WTC11 (cell line): ENCODE measurements around the gene LBX2. TPM values are rescaled to one million over a fixed set of nuclear protein-coding genes. Genes with fewer than 3 reads are reported as not detected.

Source experiments
- ATAC-seq: fragments of 200-7000 bp; cut with Tn5 transposase; 2 replicates; pipeline ENCODE4 v1.10.0; 2021; ENCODE audit warnings: mild to moderate bottlenecking, moderate library complexity
- CTCF ChIA-PET: fragments of 300-600 bp; sonication (Branson Sonifier 250); formaldehyde crosslinking; loops from one replicate; lab custom pipeline; 2021; ENCODE audit warnings: antibody characterized with exemption; lab: Charles Lee
- POLR2A ChIA-PET: fragments of 350-600 bp; sonication (Branson Sonifier 250); formaldehyde crosslinking; loops from one replicate; lab custom pipeline; 2021; ENCODE audit warnings: antibody characterized with exemption; lab: Charles Lee
- DNase-seq: peaks from one replicate; pipeline ENCODE4 v3.0.0; 2021; ENCODE audit warnings: low spot score
- H3K27ac Mint-ChIP-seq: 2 replicates; pipeline ENCODE4 v1.8.0; 2021; ENCODE audit warnings: mixed read lengths
- H3K27me3 Mint-ChIP-seq: 2 replicates; pipeline ENCODE4 v1.8.0; 2021; ENCODE audit warnings: low read depth, mild to moderate bottlenecking, moderate library complexity, mixed read lengths
- H3K36me3 Mint-ChIP-seq: 2 replicates; pipeline ENCODE4 v1.8.0; 2021; ENCODE audit warnings: mixed read lengths
- H3K4me1 Mint-ChIP-seq: 2 replicates; pipeline ENCODE4 v1.8.0; 2022; ENCODE audit warnings: mixed read lengths
- H3K4me3 Mint-ChIP-seq: 2 replicates; pipeline ENCODE4 v1.8.0; 2021; ENCODE audit warnings: mild to moderate bottlenecking, moderate library complexity, mixed read lengths
- H3K9me3 Mint-ChIP-seq: 2 replicates; pipeline ENCODE4 v1.8.0; 2021; ENCODE audit warnings: mixed read lengths
- CBFB ChIP-seq: sonication (generic); formaldehyde crosslinking; IDR thresholded peaks from 2 replicates; pipeline ENCODE4 v1.8.1; 2022; ENCODE audit warnings: mild to moderate bottlenecking, low read depth, missing genetic modification reagents
- CREB1 ChIP-seq: sonication (generic); formaldehyde crosslinking; IDR thresholded peaks from 2 replicates; pipeline ENCODE4 v1.8.0; 2023; ENCODE audit warnings: mild to moderate bottlenecking, missing genetic modification reagents
- ETV6 ChIP-seq: sonication (generic); formaldehyde crosslinking; IDR thresholded peaks from 2 replicates; pipeline ENCODE4 v1.8.1; 2022; ENCODE audit warnings: mild to moderate bottlenecking, missing genetic modification reagents
- FOXJ3 ChIP-seq: sonication (generic); formaldehyde crosslinking; IDR thresholded peaks from 2 replicates; pipeline ENCODE4 v1.9.0; 2021; ENCODE audit warnings: missing genetic modification reagents, mild to moderate bottlenecking, borderline replicate concordance
- GABPB1 ChIP-seq: sonication (generic); formaldehyde crosslinking; IDR thresholded peaks from 2 replicates; pipeline ENCODE4 v1.8.1; 2023; ENCODE audit warnings: mild to moderate bottlenecking, missing genetic modification reagents
- KAT7 ChIP-seq: sonication (generic); formaldehyde crosslinking; IDR thresholded peaks from 2 replicates; pipeline ENCODE4 v1.8.1; 2023; ENCODE audit warnings: missing genetic modification reagents, mild to moderate bottlenecking, borderline replicate concordance
- NFATC4 ChIP-seq: fragments of 250-450 bp; sonication (Bioruptor Pico); IDR thresholded peaks from 2 replicates; pipeline ENCODE4 v1.9.0; 2021; ENCODE audit warnings: mild to moderate bottlenecking
- NFYB ChIP-seq: sonication (generic); formaldehyde crosslinking; conservative IDR thresholded peaks from 2 replicates; pipeline ENCODE4 v1.8.0; 2022; ENCODE audit warnings: low read depth, missing genetic modification reagents
- RORB ChIP-seq: fragments of 250-450 bp; sonication (Bioruptor Pico); IDR thresholded peaks from 2 replicates; pipeline ENCODE4 v1.9.0; 2021; ENCODE audit warnings: mild to moderate bottlenecking
- TP53 ChIP-seq: sonication (generic); formaldehyde crosslinking; IDR thresholded peaks from 2 replicates; pipeline ENCODE4 v1.8.1; 2023; ENCODE audit warnings: mild to moderate bottlenecking, missing genetic modification reagents
- ZNF396 ChIP-seq: fragments of 250-450 bp; sonication (Bioruptor Pico); IDR thresholded peaks from 2 replicates; pipeline ENCODE4 v1.8.0; 2021; ENCODE audit warnings: mild to moderate bottlenecking, moderate library complexity, borderline replicate concordance
- total RNA-seq: library from RNA; stranded (reverse); gene quantifications from 3 replicates; pipeline ENCODE4 v1.2.3, GENCODE V29; 2021
- TF ChIP-seq, protein P1 (sequence below): sonication (generic); formaldehyde crosslinking; IDR thresholded peaks from 2 replicates; pipeline ENCODE4 v1.8.1; 2022; ENCODE audit warnings: missing genetic modification reagents, borderline replicate concordance
- TF ChIP-seq, protein P2 (sequence below): fragments of 250-450 bp; sonication (Bioruptor Pico); conservative IDR thresholded peaks from 2 replicates; pipeline ENCODE4 v1.9.0; 2021; ENCODE audit warnings: mild to moderate bottlenecking
- TF ChIP-seq, protein P3 (sequence below): fragments of 250-450 bp; sonication (Bioruptor Pico); IDR thresholded peaks from 2 replicates; pipeline ENCODE4 v1.8.0; 2021; ENCODE audit warnings: mild to moderate bottlenecking
- TF ChIP-seq, protein P4 (sequence below): sonication (generic); formaldehyde crosslinking; IDR thresholded peaks from 2 replicates; pipeline ENCODE4 v1.8.1; 2022; ENCODE audit warnings: low read depth, mild to moderate bottlenecking, moderate library complexity, missing genetic modification reagents, borderline replicate concordance
- TF ChIP-seq, protein P5 (sequence below): fragments of 250-450 bp; sonication (Bioruptor Pico); IDR thresholded peaks from 2 replicates; pipeline ENCODE4 v1.9.0; 2021; ENCODE audit warnings: mild to moderate bottlenecking
- TF ChIP-seq, protein P6 (sequence below): sonication (generic); formaldehyde crosslinking; IDR thresholded peaks from 2 replicates; pipeline ENCODE4 v1.8.1; 2023; ENCODE audit warnings: mild to moderate bottlenecking, missing genetic modification reagents, moderate library complexity
- TF ChIP-seq, protein P7 (sequence below): sonication (generic); formaldehyde crosslinking; IDR thresholded peaks from 2 replicates; pipeline ENCODE4 v1.8.1; 2023; ENCODE audit warnings: mild to moderate bottlenecking, missing genetic modification reagents, borderline replicate concordance

LBX2 gene
- total RNA-seq, 1 experiment from 2014 or later, result 1.0 TPM

DNA sequence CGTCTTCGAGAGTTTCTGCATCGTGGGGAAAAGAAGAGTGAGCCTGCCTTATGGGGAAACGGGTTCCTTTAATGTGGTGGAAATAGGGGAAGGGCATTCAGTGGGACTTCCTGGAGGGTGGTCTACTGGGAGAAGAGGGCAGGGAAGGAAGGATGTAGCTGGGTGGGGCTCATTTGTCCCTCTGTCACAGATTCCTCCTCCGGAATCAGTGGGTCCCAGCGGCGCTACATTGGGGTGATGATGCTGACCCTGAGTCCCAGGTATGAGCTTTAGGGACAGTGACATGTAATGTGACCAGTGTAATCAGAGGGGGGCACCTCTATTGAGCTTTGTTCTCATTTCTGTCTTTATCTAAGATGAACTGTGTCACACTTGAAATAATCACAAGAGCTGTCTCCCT lies 32.3 kb upstream of the LBX2 start:
- no peak overlapping the region for H3K27ac Mint-ChIP-seq

More for the DNA sequence above, 32.3 kb upstream of the LBX2 start:
- H3K36me3 Mint-ChIP-seq, result peaks cover 32% of the 10 kb centered on the region
- no peak overlapping the region for H3K4me3 Mint-ChIP-seq
- TF ChIP-seq CREB1 (CRISPR knock-in tag), result no peak
- TF ChIP-seq KAT7 (CRISPR knock-in tag), result no peak
- TF ChIP-seq ZNF396, result no peak
- TF ChIP-seq, protein P1, sequence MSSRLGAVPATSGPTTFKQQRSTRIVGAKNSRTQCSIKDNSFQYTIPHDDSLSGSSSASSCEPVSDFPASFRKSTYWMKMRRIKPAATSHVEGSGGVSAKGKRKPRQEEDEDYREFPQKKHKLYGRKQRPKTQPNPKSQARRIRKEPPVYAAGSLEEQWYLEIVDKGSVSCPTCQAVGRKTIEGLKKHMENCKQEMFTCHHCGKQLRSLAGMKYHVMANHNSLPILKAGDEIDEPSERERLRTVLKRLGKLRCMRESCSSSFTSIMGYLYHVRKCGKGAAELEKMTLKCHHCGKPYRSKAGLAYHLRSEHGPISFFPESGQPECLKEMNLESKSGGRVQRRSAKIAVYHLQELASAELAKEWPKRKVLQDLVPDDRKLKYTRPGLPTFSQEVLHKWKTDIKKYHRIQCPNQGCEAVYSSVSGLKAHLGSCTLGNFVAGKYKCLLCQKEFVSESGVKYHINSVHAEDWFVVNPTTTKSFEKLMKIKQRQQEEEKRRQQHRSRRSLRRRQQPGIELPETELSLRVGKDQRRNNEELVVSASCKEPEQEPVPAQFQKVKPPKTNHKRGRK, result no peak
- TF ChIP-seq, protein P2, sequence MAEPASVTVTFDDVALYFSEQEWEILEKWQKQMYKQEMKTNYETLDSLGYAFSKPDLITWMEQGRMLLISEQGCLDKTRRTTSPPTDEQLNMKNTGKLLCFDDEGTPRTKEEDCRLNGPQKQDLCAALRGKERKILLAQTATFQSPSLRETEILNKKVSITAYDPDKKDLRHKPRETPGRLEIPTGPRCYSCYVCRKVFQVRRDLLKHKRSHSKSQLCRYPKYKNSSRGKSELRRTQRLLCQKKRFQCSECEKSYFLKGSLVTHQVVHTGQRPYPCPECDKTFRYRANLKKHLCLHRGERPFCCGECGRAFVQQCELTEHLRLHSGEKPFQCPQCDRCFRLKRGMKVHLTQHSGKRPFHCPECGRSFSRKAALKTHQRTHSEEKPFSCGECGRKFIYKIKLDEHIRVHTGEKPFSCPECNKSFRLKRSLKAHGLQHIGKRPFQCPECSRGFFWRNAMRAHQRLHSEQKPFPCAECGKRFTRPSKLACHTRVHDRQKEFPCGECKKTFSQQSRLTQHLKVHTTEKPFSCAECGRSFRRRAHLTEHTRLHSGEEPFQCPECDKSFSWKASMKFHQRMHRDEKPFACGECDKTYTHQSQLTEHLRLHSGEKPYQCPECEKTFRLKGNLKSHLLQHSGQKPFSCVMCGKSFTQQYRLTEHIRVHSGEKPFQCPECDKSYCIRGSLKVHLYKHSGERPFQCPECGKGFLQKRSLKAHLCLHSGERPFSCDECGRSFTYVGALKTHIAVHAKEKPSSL (CRISPR knock-in tag), result no peak
- TF ChIP-seq FOXJ3 (CRISPR knock-in tag), result no peak
- no peak for TF ChIP-seq ETV6 (CRISPR knock-in tag)
- TF ChIP-seq, protein P3, sequence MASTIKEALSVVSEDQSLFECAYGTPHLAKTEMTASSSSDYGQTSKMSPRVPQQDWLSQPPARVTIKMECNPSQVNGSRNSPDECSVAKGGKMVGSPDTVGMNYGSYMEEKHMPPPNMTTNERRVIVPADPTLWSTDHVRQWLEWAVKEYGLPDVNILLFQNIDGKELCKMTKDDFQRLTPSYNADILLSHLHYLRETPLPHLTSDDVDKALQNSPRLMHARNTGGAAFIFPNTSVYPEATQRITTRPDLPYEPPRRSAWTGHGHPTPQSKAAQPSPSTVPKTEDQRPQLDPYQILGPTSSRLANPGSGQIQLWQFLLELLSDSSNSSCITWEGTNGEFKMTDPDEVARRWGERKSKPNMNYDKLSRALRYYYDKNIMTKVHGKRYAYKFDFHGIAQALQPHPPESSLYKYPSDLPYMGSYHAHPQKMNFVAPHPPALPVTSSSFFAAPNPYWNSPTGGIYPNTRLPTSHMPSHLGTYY (CRISPR knock-in tag), result no peak
- TF ChIP-seq RORB (CRISPR knock-in tag), result no peak
- TF ChIP-seq, protein P4, sequence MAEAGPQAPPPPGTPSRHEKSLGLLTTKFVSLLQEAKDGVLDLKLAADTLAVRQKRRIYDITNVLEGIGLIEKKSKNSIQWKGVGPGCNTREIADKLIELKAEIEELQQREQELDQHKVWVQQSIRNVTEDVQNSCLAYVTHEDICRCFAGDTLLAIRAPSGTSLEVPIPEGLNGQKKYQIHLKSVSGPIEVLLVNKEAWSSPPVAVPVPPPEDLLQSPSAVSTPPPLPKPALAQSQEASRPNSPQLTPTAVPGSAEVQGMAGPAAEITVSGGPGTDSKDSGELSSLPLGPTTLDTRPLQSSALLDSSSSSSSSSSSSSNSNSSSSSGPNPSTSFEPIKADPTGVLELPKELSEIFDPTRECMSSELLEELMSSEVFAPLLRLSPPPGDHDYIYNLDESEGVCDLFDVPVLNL (CRISPR knock-in tag), result no peak
- no peak for TF ChIP-seq NFATC4 (CRISPR knock-in tag)
- no peak for TF ChIP-seq GABPB1
- TF ChIP-seq CBFB (CRISPR knock-in tag), result no peak
- TF ChIP-seq, protein P5, sequence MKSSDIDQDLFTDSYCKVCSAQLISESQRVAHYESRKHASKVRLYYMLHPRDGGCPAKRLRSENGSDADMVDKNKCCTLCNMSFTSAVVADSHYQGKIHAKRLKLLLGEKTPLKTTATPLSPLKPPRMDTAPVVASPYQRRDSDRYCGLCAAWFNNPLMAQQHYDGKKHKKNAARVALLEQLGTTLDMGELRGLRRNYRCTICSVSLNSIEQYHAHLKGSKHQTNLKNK (CRISPR knock-in tag), result no peak
- TF ChIP-seq, protein P6, sequence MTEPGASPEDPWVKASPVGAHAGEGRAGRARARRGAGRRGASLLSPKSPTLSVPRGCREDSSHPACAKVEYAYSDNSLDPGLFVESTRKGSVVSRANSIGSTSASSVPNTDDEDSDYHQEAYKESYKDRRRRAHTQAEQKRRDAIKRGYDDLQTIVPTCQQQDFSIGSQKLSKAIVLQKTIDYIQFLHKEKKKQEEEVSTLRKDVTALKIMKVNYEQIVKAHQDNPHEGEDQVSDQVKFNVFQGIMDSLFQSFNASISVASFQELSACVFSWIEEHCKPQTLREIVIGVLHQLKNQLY (CRISPR knock-in tag), result no peak
- no peak for TF ChIP-seq NFYB (CRISPR knock-in tag)
- TF ChIP-seq TP53, result no peak
- TF ChIP-seq, protein P7, sequence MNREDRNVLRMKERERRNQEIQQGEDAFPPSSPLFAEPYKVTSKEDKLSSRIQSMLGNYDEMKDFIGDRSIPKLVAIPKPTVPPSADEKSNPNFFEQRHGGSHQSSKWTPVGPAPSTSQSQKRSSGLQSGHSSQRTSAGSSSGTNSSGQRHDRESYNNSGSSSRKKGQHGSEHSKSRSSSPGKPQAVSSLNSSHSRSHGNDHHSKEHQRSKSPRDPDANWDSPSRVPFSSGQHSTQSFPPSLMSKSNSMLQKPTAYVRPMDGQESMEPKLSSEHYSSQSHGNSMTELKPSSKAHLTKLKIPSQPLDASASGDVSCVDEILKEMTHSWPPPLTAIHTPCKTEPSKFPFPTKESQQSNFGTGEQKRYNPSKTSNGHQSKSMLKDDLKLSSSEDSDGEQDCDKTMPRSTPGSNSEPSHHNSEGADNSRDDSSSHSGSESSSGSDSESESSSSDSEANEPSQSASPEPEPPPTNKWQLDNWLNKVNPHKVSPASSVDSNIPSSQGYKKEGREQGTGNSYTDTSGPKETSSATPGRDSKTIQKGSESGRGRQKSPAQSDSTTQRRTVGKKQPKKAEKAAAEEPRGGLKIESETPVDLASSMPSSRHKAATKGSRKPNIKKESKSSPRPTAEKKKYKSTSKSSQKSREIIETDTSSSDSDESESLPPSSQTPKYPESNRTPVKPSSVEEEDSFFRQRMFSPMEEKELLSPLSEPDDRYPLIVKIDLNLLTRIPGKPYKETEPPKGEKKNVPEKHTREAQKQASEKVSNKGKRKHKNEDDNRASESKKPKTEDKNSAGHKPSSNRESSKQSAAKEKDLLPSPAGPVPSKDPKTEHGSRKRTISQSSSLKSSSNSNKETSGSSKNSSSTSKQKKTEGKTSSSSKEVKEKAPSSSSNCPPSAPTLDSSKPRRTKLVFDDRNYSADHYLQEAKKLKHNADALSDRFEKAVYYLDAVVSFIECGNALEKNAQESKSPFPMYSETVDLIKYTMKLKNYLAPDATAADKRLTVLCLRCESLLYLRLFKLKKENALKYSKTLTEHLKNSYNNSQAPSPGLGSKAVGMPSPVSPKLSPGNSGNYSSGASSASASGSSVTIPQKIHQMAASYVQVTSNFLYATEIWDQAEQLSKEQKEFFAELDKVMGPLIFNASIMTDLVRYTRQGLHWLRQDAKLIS (CRISPR knock-in tag), result no peak
- DNase-seq, result no peak
- H3K27me3 Mint-ChIP-seq, result no peaks in the 10 kb centered on the region
- ChIA-PET CTCF (interaction anchor here (1.3 kb wide), 1 partner anchor 41 kb away, joined by 4 read pairs; no protein-coding TSS in a partner anchor), POLR2A (interaction anchor here (0.7 kb wide), 1 partner anchor 65 kb away, joined by 3 read pairs; no protein-coding TSS in a partner anchor)
- H3K4me1 Mint-ChIP-seq, result peaks cover 14% of the 10 kb centered on the region
- ATAC-seq, result no peak
- H3K9me3 Mint-ChIP-seq, result no peaks in the 10 kb centered on the region
